ENCODE results near the gene PDZK1IP1.

GRCh38 chr1:47175227-47175934, 14.5 kb downstream of the PDZK1IP1 start:
- no peak for TF ChIP-seq EZH2 (IDR thresholded peaks at IDR 0.05; ENCODE audit: insufficient read depth, poor library complexity, severe bottlenecking)
- no peak for TF ChIP-seq EZH2phosphoT487 (IDR thresholded peaks at IDR 0.05; ENCODE audit: insufficient read depth, low read depth)

Measured in GM23248 (cell line).